ENCODE data around the gene SNRNP35.

GRCh38 chr12:123471374-123472068 is 13.6 kb downstream of the SNRNP35 start:
- no peak for TF ChIP-seq CTCF (IDR thresholded peaks at IDR 0.05; ENCODE audit: low read depth, low read length, missing input control)
- no peak for TF ChIP-seq ATF3 (IDR thresholded peaks at IDR 0.05)
- TF ChIP-seq MAX (IDR thresholded peaks at IDR 0.05): no peak
- no peak for TF ChIP-seq JUND (IDR thresholded peaks at IDR 0.05)
- TF ChIP-seq TAF1 (conservative IDR thresholded peaks at IDR 0.05): no peak
- no peak for TF ChIP-seq ZBTB33 (IDR thresholded peaks at IDR 0.05)
- no peak for TF ChIP-seq GABPA (IDR thresholded peaks at IDR 0.05 in 1 of 2, conservative IDR thresholded peaks at IDR 0.05 in 1 of 2)
- TF ChIP-seq EGR1 (IDR thresholded peaks at IDR 0.05; ENCODE audit: low read depth in 2 of 2): no peak
- no peak for TF ChIP-seq FOXA1 (IDR thresholded peaks at IDR 0.05)
